ENCODE data around the gene NR1D1. TPM values are rescaled to one million over a fixed set of nuclear protein-coding genes. Genes with fewer than 3 reads are reported as not detected.

Gene NR1D1
- total and polyA plus RNA-seq, 2 of the 8 experiments (the other 6 are each of a cell fraction or from before 2014, with no cell fraction given) = 1.5 to 4.6 TPM

DNA sequence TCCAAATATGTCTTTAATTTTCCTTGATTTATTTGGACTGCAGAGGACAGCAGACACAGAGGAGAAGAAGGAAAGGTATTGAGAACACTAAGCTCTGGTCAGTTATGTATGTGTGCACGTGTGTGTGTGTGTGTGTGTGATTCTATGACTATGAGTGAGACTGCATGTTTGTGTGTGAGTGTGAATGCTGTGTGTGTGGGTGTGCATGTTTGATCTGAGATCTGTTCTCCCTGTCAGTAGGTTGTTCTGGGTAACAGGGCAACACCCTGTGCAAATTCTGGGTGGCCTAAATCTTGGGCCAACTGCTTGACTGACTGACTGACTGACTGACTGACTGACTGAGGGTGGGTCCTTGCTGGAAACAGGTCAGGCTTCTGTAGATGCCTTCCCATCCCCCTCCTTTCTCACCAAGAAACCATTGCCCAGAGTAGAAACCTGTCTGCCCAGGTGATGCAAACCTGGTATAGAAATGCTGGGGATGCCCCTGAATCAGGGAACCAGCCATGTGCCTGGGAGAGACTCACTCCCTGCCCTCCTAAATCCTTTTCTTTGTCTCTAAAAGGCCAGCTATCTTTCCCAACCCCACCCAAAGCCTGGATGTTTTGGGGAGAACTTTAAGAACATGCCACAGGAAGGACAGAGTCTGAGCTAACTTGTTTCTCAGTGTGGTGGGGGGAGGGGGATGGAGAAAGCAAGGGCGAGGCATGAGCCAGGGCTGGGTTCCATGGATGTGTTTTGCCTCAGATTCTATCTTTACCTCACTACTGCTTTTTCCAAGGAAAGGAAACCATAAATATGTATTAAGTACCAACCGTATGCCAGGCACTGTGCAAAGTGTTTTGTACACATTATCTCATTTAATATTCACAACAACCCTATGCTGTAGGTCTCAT is 4.5 kb upstream of the NR1D1 start (continued):
- TF ChIP-seq RBBP5 (IDR thresholded peaks at IDR 0.05; ENCODE audit: borderline replicate concordance, low read depth, low read length) (peak; percentile 72; the same call in 1 of the 2 replicates), SIN3A (conservative IDR thresholded peaks at IDR 0.05 in 1 of 2, IDR thresholded peaks at IDR 0.05 in 1 of 2; ENCODE audit: low read depth in 1 of 2, low read length in 2 of 2) (no peak)

All from H1 (cell line).